ENCODE data around the gene IREB2.
"Not testable (repeated sequence)": the region's sequence is repeated elsewhere in the genome, so short reads cannot be mapped to it uniquely, and the experiment has no call there.

IREB2 gene

DNA sequence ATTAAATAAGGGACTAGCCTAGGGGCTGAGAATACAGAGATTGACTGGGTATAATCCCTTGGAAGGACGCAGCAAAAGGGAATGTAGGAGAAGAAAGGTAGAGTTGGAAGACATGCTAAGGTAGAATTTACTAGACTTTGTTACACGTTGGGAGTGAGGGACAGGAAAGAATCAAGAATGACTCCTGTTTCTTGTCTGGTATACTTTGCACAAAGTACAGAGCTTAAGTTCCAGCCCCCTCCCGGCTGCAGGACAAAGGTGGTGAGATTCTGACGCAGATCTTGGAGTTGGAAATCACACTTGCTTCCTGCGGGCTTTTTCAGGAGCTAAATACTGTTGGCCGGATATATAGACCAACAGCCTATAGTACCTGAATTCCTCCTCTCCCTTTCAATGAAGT is 70.3 kb downstream of the IREB2 start:
- Histone ChIP-seq H3K27me3 (ENCODE audit: insufficient read depth, poor library complexity, severe bottlenecking) (peaks cover 28% of the 10 kb centered on the region), H3K27ac (replicated peaks) (no peak overlapping the region), H3K4me3 (replicated peaks; ENCODE audit: insufficient read depth, low read length) (no peak overlapping the region)
- no peak for TF ChIP-seq POLR2AphosphoS5 (IDR thresholded peaks at IDR 0.05; ENCODE audit: low read depth)
- TF ChIP-seq, protein P1, sequence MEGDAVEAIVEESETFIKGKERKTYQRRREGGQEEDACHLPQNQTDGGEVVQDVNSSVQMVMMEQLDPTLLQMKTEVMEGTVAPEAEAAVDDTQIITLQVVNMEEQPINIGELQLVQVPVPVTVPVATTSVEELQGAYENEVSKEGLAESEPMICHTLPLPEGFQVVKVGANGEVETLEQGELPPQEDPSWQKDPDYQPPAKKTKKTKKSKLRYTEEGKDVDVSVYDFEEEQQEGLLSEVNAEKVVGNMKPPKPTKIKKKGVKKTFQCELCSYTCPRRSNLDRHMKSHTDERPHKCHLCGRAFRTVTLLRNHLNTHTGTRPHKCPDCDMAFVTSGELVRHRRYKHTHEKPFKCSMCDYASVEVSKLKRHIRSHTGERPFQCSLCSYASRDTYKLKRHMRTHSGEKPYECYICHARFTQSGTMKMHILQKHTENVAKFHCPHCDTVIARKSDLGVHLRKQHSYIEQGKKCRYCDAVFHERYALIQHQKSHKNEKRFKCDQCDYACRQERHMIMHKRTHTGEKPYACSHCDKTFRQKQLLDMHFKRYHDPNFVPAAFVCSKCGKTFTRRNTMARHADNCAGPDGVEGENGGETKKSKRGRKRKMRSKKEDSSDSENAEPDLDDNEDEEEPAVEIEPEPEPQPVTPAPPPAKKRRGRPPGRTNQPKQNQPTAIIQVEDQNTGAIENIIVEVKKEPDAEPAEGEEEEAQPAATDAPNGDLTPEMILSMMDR (IDR thresholded peaks at IDR 0.05; ENCODE audit: insufficient read depth, low read length) = no peak
- TF ChIP-seq SPI1 (IDR thresholded peaks at IDR 0.05; ENCODE audit: borderline replicate concordance, low read depth) = no peak
- TF ChIP-seq REST (IDR thresholded peaks at IDR 0.05; ENCODE audit: insufficient replicate concordance, low read depth) = no peak
- TF ChIP-seq GABPA (IDR thresholded peaks at IDR 0.05; ENCODE audit: low read depth) = no peak
- DNase-seq (ENCODE audit: low read depth in 1 of 2, low spot score in 1 of 2) = no peak

DNA sequence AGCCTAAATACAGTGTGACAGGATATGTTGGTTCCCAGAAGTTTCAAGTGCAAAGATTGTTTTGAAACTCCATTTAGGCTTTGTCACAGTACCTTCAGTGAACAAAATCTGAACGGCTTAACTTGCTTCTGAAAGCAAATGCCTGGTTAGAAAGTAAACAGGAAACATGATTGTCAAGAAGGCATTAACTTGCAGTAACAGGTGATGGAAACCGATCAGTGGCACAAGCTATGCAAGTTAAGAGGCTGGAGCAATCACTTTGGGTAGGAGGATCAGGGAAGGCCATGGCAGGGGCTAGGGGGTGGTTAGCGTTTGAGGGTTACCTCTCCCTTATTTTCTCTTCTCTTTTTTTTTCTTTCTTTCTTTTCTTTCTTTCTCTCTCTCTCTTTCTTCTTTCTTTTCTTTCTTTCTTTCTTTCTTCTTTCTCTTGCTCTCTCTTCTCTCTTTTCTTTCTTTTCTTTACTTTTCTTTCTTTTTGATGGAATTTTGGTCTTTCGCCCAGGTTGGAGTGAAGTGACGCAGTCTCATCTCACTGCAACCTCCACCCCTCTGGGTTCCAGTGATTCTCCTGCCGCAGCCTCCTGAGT is 71.8 kb downstream of the IREB2 start:
- Histone ChIP-seq H3K4me3 (replicated peaks; ENCODE audit: insufficient read depth, low read length) (no peak overlapping the region), H3K27ac (replicated peaks) (no peak overlapping the region), H3K27me3 (ENCODE audit: insufficient read depth, poor library complexity, severe bottlenecking) (peaks cover 28% of the 10 kb centered on the region)
- DNase-seq (ENCODE audit: low read depth in 1 of 2, low spot score in 1 of 2) = no peak
- TF ChIP-seq GABPA (IDR thresholded peaks at IDR 0.05; ENCODE audit: low read depth) (no peak), SPI1 (IDR thresholded peaks at IDR 0.05; ENCODE audit: borderline replicate concordance, low read depth) (no peak), POLR2AphosphoS5 (IDR thresholded peaks at IDR 0.05; ENCODE audit: low read depth) (no peak), REST (IDR thresholded peaks at IDR 0.05; ENCODE audit: insufficient replicate concordance, low read depth) (no peak)
- TF ChIP-seq, protein P1 (IDR thresholded peaks at IDR 0.05; ENCODE audit: insufficient read depth, low read length) = no peak

- not testable (repeated sequence) for H3K27me3 ChIP-seq (ENCODE audit: insufficient read depth, poor library complexity, severe bottlenecking); H3K27ac ChIP-seq (replicated peaks); H3K4me3 ChIP-seq (replicated peaks; ENCODE audit: insufficient read depth, low read length)
Measured at GRCh38 chr15:78520035-78520434, 82.0 kb downstream of the IREB2 start.

GRCh38 chr15:78524230-78524629 is 86.2 kb downstream of the IREB2 start:
- no peak for DNase-seq (ENCODE audit: low read depth in 1 of 2, low spot score in 1 of 2)
- Histone ChIP-seq H3K27me3 (ENCODE audit: insufficient read depth, poor library complexity, severe bottlenecking) (no peaks in the 10 kb centered on the region), H3K4me3 (replicated peaks; ENCODE audit: insufficient read depth, low read length) (no peak overlapping the region), H3K27ac (replicated peaks) (no peak overlapping the region)
- TF ChIP-seq POLR2AphosphoS5 (IDR thresholded peaks at IDR 0.05; ENCODE audit: low read depth) (no peak), SPI1 (IDR thresholded peaks at IDR 0.05; ENCODE audit: borderline replicate concordance, low read depth) (no peak), GABPA (IDR thresholded peaks at IDR 0.05; ENCODE audit: low read depth) (no peak), REST (IDR thresholded peaks at IDR 0.05; ENCODE audit: insufficient replicate concordance, low read depth) (no peak)
- TF ChIP-seq, protein P1 (IDR thresholded peaks at IDR 0.05; ENCODE audit: insufficient read depth, low read length) = no peak

More at GRCh38 chr15:78520035-78520434, 82.0 kb downstream of the IREB2 start:
- not testable (repeated sequence) for DNase-seq (ENCODE audit: low read depth in 1 of 2, low spot score in 1 of 2)
